ENCODE measurements around the gene ASB1.

GRCh38 chr2:238457927-238458324, 31.2 kb downstream of the ASB1 start:
- TF ChIP-seq ZNF274 (IDR thresholded peaks at IDR 0.05; ENCODE audit: low read depth, low read length) (no peak), SUZ12 (IDR thresholded peaks at IDR 0.05; ENCODE audit: extremely low read depth, insufficient read depth, insufficient read length) (no peak)

All from NT2/D1 (cell line).